ENCODE data around the gene SH3BP2.

SH3BP2 gene

GRCh38 chr4:2820216-2820982 is 27.5 kb downstream of the SH3BP2 start:
- no peak for DNase-seq

GRCh38 chr4:2822461-2823300 is 29.8 kb downstream of the SH3BP2 start:
- DNase-seq: no peak

DNA sequence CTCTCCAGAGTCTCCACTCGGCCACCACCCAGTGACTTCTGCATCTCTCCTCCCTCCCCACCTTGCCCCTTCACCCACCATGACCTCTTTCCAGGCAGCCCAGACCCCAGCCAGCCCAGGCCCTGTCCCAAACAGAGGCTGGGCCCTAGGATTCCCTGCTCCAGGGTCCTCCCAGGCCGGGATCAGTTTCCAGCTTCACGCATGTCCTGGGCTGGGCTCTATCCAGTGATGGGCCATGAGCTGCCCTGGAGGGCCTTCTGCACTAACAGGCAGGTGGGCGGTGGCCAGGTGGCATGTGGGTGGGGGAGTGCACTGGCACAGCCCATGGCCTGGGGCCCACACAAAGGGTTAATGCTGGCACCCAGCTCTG is 30.4 kb downstream of the SH3BP2 start:
- DNase-seq: no peak

DNA sequence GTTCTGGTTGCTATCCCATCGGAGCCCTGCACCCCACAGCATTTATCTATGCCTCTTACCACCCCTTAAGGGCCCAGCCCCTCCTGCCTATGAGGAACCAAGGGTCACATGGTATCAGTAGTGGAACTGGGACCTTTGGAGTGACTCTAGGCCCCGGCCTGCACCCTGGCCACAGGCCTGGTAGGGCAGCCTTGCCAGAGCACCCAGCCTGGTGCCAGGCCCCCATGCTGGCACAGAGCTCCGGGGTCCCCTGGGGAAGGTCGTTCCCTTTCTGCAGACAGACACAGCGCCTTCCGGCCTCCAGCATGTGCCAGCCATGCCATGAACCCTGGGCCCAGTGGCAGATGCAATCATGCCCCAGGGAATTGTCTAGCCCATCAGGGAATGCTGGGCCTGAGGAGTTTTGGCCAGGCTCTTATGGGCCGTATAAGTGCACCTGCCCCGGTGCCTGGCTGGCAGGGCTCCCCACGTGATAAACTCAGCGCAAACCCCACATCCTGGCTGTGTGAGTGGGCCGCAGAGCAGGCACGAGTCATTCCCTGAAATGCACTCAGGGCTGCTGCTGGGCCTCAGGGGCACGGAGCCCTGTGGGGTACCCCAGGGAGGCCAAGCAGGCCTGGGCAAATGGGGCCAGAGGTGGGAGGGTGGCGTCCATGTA is 30.9 kb downstream of the SH3BP2 start:
- no peak for DNase-seq

DNA sequence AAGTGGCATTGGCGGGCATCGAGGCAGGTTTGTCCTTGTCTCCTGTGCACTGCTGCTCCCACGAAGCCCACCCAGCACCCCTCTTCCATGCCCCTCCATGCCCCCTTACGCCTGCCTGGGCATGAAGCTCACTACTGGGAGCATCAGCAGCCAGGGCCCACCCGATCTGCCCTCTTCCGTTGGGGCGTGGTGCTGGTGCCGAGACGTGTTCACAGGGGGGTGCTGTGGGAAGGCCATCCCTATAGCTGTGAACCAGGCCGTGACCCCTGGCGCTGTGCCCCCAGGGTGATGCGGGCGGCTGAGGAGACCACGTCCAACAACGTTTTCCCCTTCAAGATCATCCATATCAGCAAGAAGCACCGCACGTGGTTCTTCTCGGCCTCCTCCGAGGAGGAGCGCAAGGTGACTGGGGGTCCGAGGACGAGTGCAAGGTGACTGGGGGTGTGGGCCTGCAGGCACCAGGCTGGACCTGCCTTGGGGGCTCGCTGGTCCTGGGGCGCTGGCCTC is 31.5 kb downstream of the SH3BP2 start:
- no peak for DNase-seq

DNA sequence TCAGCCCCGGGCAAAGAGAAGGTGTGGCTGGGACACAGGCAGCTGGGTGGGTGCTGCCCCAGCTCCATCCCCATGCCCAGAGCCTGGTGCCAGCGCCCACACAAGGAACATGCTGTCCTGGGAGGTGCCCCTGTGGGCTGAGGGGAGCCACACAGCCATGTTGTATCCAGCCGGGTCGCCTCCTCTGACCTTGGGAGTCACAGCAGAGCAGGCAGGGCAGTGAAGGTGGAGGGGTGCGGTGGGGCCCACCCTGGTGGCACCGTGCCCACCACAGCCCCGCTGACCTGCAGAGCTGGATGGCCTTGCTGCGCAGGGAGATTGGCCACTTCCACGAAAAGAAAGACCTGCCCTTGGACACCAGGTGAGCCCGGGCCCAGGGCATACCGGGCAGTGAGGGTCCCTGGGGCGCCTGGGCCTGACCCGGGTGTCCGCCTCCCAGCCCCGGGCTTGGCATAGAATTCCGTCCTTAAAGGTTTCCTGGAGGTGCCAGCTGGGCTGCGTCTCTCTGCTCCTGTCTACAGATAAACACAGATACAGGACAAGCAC is 32.0 kb downstream of the SH3BP2 start:
- no peak for DNase-seq

- DNase-seq: no peak
Measured at GRCh38 chr4:2825740-2826139, 32.9 kb downstream of the SH3BP2 start.

GRCh38 chr4:2827071-2827873 is 34.4 kb downstream of the SH3BP2 start:
- DNase-seq: no peak

- DNase-seq: no peak
Measured at GRCh38 chr4:2827874-2828751, 35.2 kb downstream of the SH3BP2 start.

- DNase-seq: no peak
Measured at GRCh38 chr4:2828758-2829181, 35.9 kb downstream of the SH3BP2 start.

DNA sequence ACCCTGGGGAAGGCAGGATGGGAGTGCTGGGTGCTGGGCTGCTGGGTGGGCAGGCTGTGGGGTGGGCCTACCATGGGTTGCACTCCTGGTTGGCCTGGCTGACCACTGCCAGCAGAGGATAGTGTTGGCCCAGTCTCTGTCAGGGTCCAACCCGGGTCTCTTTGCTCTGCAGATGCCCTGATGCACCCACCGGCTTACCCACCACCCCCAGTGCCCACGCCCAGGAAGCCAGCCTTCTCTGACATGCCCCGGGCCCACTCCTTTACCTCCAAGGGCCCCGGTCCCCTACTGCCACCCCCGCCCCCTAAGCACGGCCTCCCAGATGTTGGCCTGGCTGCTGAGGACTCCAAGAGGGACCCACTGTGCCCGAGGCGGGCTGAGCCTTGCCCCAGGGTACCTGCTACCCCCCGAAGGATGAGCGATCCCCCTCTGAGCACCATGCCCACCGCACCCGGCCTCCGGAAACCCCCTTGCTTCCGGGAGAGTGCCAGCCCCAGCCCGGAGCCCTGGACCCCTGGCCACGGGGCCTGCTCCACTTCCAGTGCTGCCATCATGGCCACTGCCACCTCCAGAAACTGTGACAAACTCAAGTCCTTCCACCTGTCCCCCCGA is 36.5 kb downstream of the SH3BP2 start:
- DNase-seq: no peak

GRCh38 chr4:2829933-2830451 is 37.1 kb downstream of the SH3BP2 start:
- DNase-seq: no peak

GRCh38 chr4:2830632-2831610 is 38.0 kb downstream of the SH3BP2 start:
- DNase-seq: no peak

- DNase-seq: no peak
Measured at GRCh38 chr4:2831611-2832308, 38.9 kb downstream of the SH3BP2 start.

DNA sequence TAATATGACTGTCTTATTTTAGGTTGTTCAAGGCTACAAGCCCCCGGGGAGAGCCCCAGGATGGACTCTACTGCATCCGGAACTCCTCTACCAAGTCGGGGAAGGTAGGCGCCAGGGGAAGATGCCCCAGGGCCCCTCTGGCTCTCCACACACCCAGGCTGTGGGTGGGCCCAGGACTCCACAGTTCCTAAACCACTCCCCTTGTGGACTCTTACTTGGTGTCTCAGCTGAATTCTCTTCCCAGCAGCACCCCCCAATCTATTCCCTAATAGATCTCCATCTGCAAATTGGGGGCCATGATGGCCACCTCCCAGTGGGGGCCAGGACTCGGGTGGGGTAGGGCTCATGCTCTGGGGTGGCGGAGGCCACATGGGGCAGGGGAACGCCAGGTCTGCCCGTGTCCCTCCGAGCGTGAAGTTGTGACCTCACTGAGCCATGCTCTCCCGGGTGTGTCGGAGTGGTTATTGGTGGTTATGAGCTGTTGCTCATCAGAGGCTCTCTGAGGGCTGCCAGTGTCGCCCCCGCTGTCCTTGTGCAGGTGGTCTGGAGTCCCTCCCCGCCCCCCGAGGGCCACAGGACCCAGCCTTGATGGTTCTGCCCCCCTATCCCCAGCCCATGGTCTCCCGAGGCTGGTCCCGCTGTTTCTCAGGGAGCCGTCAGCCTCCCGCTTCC is 39.6 kb downstream of the SH3BP2 start:
- no peak for DNase-seq

DNA sequence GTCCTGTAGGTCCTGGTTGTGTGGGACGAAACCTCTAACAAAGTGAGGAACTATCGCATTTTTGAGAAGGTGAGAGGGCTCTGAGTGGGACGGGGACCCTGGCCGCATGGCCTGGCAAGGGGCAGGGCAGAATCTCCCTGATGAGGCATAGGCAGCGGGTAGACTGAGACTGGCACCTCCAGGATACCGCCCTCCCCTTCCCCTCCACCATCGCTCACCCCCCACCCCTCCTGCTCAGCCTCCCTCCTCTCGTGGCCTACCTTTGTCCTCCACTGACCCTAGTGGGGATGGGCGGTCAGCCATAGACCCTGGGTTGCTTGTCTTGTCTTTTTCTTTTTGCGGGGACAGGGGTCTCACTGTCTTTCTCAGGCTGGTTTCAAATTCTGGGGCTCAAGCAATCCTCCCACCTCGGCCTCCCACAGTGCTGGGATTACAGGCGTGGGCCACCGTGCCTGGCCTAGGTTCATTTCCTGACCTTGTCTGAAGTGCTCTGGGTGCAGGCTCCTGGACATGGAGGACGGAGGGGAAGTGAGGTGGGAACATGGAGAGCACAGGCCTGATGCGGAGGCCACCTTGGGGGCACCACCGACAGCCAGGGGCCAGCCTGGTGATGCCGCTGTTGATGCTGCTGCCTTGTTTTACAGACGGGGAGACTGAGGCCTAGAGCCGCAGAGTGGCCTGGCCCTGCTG is 40.2 kb downstream of the SH3BP2 start:
- DNase-seq: no peak

GRCh38 chr4:2833671-2834000 is 40.8 kb downstream of the SH3BP2 start:
- no peak for DNase-seq
